Stomach smooth muscle (tissue), 2 donors: ENCODE measurements around the gene EIF4G3.

Experiments used
- H3K27ac ChIP-seq: one replicate; pipeline ENCODE4 v1.7.0; 2013; ENCODE audit warnings: mild to moderate bottlenecking, low read length, inconsistent platforms
- H3K27me3 ChIP-seq, 2 donors: one replicate each; pipeline ENCODE4 v1.7.0; 2013; ENCODE audit warnings: low read length in 2 of 2; ENCODE audit not compliant: insufficient read depth in 2 of 2, control insufficient read depth in 1 of 2
- H3K36me3 ChIP-seq, 2 donors: one replicate each; pipeline ENCODE4 v1.7.0; 2013; ENCODE audit warnings: low read length in 2 of 2; ENCODE audit not compliant: control insufficient read depth in 2 of 2, insufficient read depth in 2 of 2
- H3K4me1 ChIP-seq: one replicate; pipeline ENCODE4 v1.7.0; 2013; ENCODE audit warnings: low read length; ENCODE audit not compliant: control insufficient read depth, insufficient read depth
- H3K4me3 ChIP-seq, 2 donors: one replicate each; pipeline ENCODE4 v1.7.0; 2013; ENCODE audit warnings: low read length in 2 of 2
- H3K9ac ChIP-seq, 2 donors: one replicate each; pipeline ENCODE4 v1.7.0; 2013; ENCODE audit warnings: low read length in 2 of 2, mild to moderate bottlenecking in 1 of 2
- H3K9me3 ChIP-seq, 2 donors: one replicate each; pipeline ENCODE4 v1.7.0; 2013; ENCODE audit warnings: low read length in 2 of 2; ENCODE audit not compliant: control insufficient read depth in 2 of 2
- donor health status: healthy.
- donor health status: Pancreatic carcinoma.

Gene EIF4G3

DNA sequence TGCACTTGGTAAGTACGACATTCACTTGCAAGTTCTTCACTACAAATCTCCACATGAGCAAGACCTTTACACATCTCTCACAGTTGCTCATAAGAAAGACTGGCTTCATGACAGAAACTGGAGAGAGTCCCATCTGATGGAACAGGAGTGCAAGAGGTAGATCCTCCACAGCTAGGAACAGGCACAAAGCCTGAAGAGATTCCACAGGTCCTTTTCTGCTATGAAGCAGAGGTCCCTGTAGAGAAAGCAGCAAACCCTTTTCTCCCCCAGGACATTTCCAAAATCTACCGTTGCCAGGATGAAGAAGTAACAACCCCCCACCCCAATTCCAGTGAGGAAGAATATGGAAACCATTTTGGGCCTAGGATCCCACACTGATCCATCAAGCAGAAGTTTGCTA is 47.3 kb downstream of the EIF4G3 start:
- H3K9ac ChIP-seq = no peak overlapping the region
- no peaks in the 10 kb centered on the region for H3K9me3 ChIP-seq
- H3K36me3 ChIP-seq = no peaks in the 10 kb centered on the region
- no peak overlapping the region for H3K27ac ChIP-seq
- H3K4me1 ChIP-seq = no peaks in the 10 kb centered on the region
- H3K4me3 ChIP-seq = no peak overlapping the region
- H3K27me3 ChIP-seq = no peaks in the 10 kb centered on the region

DNA sequence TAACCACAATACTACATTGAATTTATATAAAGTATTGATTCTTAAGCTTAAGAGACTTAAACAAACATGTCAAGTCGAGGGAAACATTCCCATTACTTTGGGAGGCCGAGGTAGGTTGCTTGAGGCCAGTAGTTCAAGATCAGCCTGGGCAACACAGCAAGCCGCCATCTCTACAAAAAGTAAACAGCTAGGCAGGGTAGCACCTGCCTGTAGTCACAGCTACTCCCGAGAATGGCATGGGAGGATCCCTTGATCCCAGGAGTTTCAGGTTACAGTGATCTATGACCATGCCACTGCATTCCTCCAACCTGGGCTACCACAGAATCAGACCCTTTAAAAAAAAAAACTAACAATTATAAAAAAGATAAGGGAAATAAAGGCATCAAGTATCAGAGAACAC is 50.4 kb downstream of the EIF4G3 start:
- Histone ChIP-seq H3K36me3 (no peaks in the 10 kb centered on the region), H3K27me3 (no peaks in the 10 kb centered on the region), H3K9ac (no peak overlapping the region)

DNA sequence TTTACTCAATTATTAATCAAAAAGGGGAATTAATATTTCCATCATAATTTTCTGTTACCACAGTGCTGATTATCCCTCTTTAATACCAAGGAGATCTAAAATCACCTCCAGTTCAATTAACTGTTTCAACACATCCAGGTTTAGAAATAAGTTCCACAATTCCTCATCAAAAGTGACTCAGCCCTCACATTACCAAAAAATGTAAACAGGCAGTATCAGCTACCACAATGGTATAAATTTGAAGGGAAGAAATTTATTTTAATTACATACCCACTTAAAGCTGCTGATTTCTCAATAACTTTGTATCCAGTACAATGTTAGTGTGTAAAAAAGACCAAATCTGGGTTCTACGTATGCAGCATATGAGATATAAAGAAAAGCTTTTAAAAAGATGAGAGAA is 51.9 kb downstream of the EIF4G3 start:
- Histone ChIP-seq H3K4me3 (no peak overlapping the region), H3K4me1 (no peaks in the 10 kb centered on the region), H3K9ac (no peak overlapping the region), H3K27ac (no peak overlapping the region), H3K36me3 (no peaks in the 10 kb centered on the region), H3K9me3 (no peaks in the 10 kb centered on the region), H3K27me3 (no peaks in the 10 kb centered on the region)

More for the DNA sequence above, 50.4 kb downstream of the EIF4G3 start:
- no peak overlapping the region for H3K27ac ChIP-seq
- H3K4me1 ChIP-seq = no peaks in the 10 kb centered on the region
- H3K9me3 ChIP-seq = no peaks in the 10 kb centered on the region
- H3K4me3 ChIP-seq = no peak overlapping the region

GRCh38 chr1:21123287-21123948 is 53.3 kb downstream of the EIF4G3 start:
- H3K36me3 ChIP-seq = no peaks in the 10 kb centered on the region

GRCh38 chr1:21121764-21122471 is 54.8 kb downstream of the EIF4G3 start:
- Histone ChIP-seq H3K4me3 (no peak overlapping the region), H3K27me3 (no peaks in the 10 kb centered on the region), H3K9ac (no peak overlapping the region), H3K27ac (no peak overlapping the region), H3K9me3 (no peaks in the 10 kb centered on the region), H3K4me1 (no peaks in the 10 kb centered on the region), H3K36me3 (no peaks in the 10 kb centered on the region)

More at GRCh38 chr1:21123287-21123948, 53.3 kb downstream of the EIF4G3 start:
- no peaks in the 10 kb centered on the region for H3K27me3 ChIP-seq
- H3K27ac ChIP-seq = no peak overlapping the region
- H3K4me1 ChIP-seq = no peaks in the 10 kb centered on the region
- H3K4me3 ChIP-seq = no peak overlapping the region
- H3K9ac ChIP-seq = no peak overlapping the region
- no peaks in the 10 kb centered on the region for H3K9me3 ChIP-seq

DNA sequence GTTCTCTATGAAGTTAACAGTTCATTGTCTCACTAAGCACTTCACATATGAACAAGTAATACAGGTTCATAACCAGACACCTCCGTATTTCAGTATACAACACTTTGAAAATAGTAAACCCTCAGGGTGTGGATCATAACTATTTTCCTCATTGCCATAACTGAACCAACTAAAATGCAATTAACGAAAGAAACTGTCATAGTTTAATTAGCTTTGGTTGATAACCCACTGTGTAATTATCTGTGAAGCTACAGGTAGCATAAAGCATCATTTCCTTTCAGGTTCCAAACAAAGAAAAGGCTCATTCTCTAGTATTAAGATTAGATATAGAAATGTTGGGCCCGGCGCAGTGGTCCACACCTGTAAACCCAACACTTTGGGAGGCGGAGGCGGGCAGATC is 58.5 kb downstream of the EIF4G3 start:
- H3K27me3 ChIP-seq = no peaks in the 10 kb centered on the region
- H3K4me1 ChIP-seq = no peaks in the 10 kb centered on the region
- H3K36me3 ChIP-seq = no peaks in the 10 kb centered on the region
- H3K4me3 ChIP-seq = no peak overlapping the region
- no peaks in the 10 kb centered on the region for H3K9me3 ChIP-seq
- H3K9ac ChIP-seq = no peak overlapping the region
- no peak overlapping the region for H3K27ac ChIP-seq

DNA sequence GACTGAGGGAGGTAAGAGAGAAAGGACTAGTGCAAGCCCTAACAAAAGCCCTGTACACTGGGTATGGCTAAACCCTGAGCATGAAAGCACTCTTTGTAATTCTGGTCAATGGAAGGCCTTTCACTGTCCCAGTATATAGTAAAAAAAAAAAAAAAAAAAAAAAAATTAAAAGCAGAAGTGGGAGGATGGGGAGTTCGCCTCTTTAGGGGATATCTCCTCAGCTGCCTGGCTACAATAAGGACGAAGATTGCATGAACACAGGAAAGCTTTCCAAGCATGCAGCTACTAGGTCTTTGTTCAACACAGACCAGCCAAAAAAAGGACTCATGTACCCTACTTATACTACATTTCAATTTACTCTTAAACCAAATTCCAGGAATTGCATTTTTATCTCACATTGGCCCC is 59.1 kb downstream of the EIF4G3 start:
- H3K27me3 ChIP-seq = no peaks in the 10 kb centered on the region
- no peak overlapping the region for H3K27ac ChIP-seq
- H3K9ac ChIP-seq = no peak overlapping the region
- no peaks in the 10 kb centered on the region for H3K9me3 ChIP-seq
- H3K36me3 ChIP-seq = no peaks in the 10 kb centered on the region
- no peaks in the 10 kb centered on the region for H3K4me1 ChIP-seq
- no peak overlapping the region for H3K4me3 ChIP-seq

DNA sequence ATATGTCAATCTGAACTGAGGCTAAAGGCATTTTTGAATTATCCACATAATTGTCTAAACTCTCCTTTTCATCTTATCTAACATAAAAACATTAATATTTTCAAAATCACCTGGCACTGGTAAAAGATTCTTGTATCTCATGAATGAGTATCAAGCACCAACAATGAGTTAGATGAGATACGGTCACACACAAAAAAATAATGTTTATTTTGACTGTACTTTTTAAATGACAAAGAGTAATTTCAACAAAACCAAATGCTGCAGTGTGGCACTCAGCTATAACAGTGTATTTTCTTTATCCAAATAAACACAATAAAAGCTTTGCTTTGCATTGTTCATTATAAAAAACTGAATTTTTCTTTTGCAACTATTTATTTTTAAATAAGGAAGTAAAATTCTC is 59.5 kb downstream of the EIF4G3 start:
- H3K4me1 ChIP-seq = no peaks in the 10 kb centered on the region
- no peak overlapping the region for H3K27ac ChIP-seq
- no peaks in the 10 kb centered on the region for H3K9me3 ChIP-seq
- H3K4me3 ChIP-seq = no peak overlapping the region
- no peaks in the 10 kb centered on the region for H3K36me3 ChIP-seq
- H3K9ac ChIP-seq = no peak overlapping the region
- H3K27me3 ChIP-seq = no peaks in the 10 kb centered on the region

DNA sequence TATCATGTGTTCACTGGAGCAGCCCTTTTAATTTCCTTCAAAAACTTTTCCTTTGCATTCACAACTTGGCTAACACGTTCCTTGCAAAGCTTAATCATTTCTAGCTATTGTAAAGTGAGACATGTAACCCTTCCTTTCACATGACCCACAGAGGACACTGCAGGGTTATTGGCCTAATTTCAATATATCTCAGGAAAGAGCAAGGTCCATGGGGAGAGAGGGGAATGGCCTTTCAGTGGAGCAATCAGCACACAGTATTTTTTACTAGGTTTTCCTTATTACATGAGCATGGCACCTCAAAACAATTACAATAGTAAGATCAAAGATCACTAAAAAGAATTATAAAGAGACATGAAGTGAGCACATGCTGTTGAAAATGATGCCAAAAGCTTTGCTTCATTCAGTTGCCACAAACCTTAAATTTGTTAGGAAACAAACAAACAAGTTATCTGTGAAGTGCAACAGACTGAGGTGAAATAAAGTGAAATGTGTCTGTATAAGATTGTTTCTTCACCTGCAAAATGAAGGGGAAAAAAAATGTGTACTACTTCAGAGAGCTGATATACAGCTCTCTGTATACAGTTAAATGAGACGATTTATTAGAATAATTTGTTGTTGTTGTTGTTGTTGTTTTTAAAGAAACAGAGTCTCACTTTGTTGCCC is 61.5 kb downstream of the EIF4G3 start:
- Histone ChIP-seq H3K27ac (no peak overlapping the region), H3K27me3 (no peaks in the 10 kb centered on the region), H3K4me3 (no peak overlapping the region), H3K4me1 (no peaks in the 10 kb centered on the region), H3K9ac (no peak overlapping the region), H3K36me3 (no peaks in the 10 kb centered on the region), H3K9me3 (no peaks in the 10 kb centered on the region)

GRCh38 chr1:21114431-21114830 is 62.3 kb downstream of the EIF4G3 start:
- H3K27ac ChIP-seq = no peak overlapping the region
- H3K9ac ChIP-seq = no peak overlapping the region
- no peaks in the 10 kb centered on the region for H3K4me1 ChIP-seq
- no peak overlapping the region for H3K4me3 ChIP-seq
- no peaks in the 10 kb centered on the region for H3K27me3 ChIP-seq
- H3K36me3 ChIP-seq = no peaks in the 10 kb centered on the region
- H3K9me3 ChIP-seq = no peaks in the 10 kb centered on the region

- no peaks in the 10 kb centered on the region for H3K4me1 ChIP-seq
- H3K27me3 ChIP-seq = no peaks in the 10 kb centered on the region
- H3K4me3 ChIP-seq = no peak overlapping the region
- no peak overlapping the region for H3K9ac ChIP-seq
- H3K9me3 ChIP-seq = no peaks in the 10 kb centered on the region
- H3K27ac ChIP-seq = no peak overlapping the region
- no peaks in the 10 kb centered on the region for H3K36me3 ChIP-seq
Measured at GRCh38 chr1:21110163-21110562, 66.5 kb downstream of the EIF4G3 start.
